Astrocyte of the cerebellum (primary cell): ENCODE results near the gene HIGD2B.
A peak's percentile ranks its signal among the peaks of the same experiment; 100 is the strongest.
"Not testable (repeated sequence)": the region's sequence is repeated elsewhere in the genome, so short reads cannot be mapped to it uniquely, and the experiment has no call there.

Experiments used
- DNase-seq: peaks from one replicate; pipeline ENCODE4 v3.0.0-alpha.2; 2011; ENCODE audit warnings: low read depth
- H3K4me3 ChIP-seq: 2 replicates; pipeline ENCODE4 v1.5.1; 2011; ENCODE audit warnings: mild to moderate bottlenecking, low read depth, low read length, moderate library complexity
- CTCF ChIP-seq: IDR thresholded peaks from 2 replicates; pipeline ENCODE4 v1.5.1; 2012; ENCODE audit warnings: low read length, low read depth, moderate library complexity, mild to moderate bottlenecking; ENCODE audit errors: missing control alignments
- in situ Hi-C: cut with HindIII; loops from 2 replicates; pipeline ENCODE4 v1.10.0; 2017; ENCODE audit warnings: low sequenced_read_pairs

The HIGD2B gene

GRCh38 chr15:72685925-72686794 is at the start of gene HIGD2B, which contains the start of gene BBS4:
TSS of gene HIGD2B (minus strand) at chr15:72686182. CDS start at chr15:72676374, 9,808 bp downstream.
TSS of gene BBS4 (plus strand) at chr15:72686207. CDS start at chr15:72686228, 21 bp downstream.
- in situ Hi-C loops = no loop called here
- TF ChIP-seq CTCF = no peak
- peak; percentile 46 for DNase-seq
- H3K4me3 ChIP-seq = peak within 1 kb of the TSS; percentile 82

GRCh38 chr15:72735111-72735510 is 49.1 kb upstream of the HIGD2B start:
- TF ChIP-seq CTCF = no peak
- DNase-seq = no peak
- no peak overlapping the region for H3K4me3 ChIP-seq
- in situ Hi-C loops = no loop called here

- no peak for TF ChIP-seq CTCF
- no peak overlapping the region for H3K4me3 ChIP-seq
- in situ Hi-C loops = no loop called here
- no peak for DNase-seq
Observed at GRCh38 chr15:72733941-72734738, 48.2 kb upstream of the HIGD2B start.

- DNase-seq = no peak
- peak; percentile 21 for TF ChIP-seq CTCF
- in situ Hi-C loops = no loop called here
- H3K4me3 ChIP-seq = no peak overlapping the region
Observed at GRCh38 chr15:72732516-72732915, 46.5 kb upstream of the HIGD2B start.

GRCh38 chr15:72732086-72732485 is 46.1 kb upstream of the HIGD2B start:
- in situ Hi-C loops = no loop called here
- H3K4me3 ChIP-seq = no peak overlapping the region
- DNase-seq = no peak
- no peak for TF ChIP-seq CTCF

- no peak for TF ChIP-seq CTCF
- no peak for DNase-seq
- no peak overlapping the region for H3K4me3 ChIP-seq
- in situ Hi-C loops = no loop called here
Observed at GRCh38 chr15:72728821-72729220, 42.8 kb upstream of the HIGD2B start.

GRCh38 chr15:72728249-72728648 is 42.3 kb upstream of the HIGD2B start:
- DNase-seq, H3K4me3 ChIP-seq, in situ Hi-C loops: not testable (repeated sequence)
